ENCODE measurements around the gene GADD45GIP1.

The GADD45GIP1 gene

DNA sequence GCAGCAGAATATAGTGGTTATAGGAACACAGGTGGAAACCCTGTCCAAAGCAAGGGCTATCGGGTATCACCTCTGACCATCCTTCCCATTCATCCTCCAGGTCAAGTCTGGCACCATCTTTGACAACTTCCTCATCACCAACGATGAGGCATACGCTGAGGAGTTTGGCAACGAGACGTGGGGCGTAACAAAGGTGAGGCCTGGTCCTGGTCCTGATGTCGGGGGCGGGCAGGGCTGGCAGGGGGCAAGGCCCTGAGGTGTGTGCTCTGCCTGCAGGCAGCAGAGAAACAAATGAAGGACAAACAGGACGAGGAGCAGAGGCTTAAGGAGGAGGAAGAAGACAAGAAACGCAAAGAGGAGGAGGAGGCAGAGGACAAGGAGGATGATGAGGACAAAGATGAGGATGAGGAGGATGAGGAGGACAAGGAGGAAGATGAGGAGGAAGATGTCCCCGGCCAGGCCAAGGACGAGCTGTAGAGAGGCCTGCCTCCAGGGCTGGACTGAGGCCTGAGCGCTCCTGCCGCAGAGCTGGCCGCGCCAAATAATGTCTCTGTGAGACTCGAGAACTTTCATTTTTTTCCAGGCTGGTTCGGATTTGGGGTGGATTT is 13.5 kb downstream of the GADD45GIP1 start:
- ATAC-seq: no peak
- no peaks in the 10 kb centered on the region for H3K9me3 Mint-ChIP-seq
- H3K36me3 Mint-ChIP-seq: peaks cover 82% of the 10 kb centered on the region
- H3K4me1 Mint-ChIP-seq: peaks cover 72% of the 10 kb centered on the region
- H3K4me3 Mint-ChIP-seq: peak overlapping the region; percentile 42
- no peaks in the 10 kb centered on the region for H3K27me3 Mint-ChIP-seq
- H3K27ac Mint-ChIP-seq: peak overlapping the region; percentile 99

DNA sequence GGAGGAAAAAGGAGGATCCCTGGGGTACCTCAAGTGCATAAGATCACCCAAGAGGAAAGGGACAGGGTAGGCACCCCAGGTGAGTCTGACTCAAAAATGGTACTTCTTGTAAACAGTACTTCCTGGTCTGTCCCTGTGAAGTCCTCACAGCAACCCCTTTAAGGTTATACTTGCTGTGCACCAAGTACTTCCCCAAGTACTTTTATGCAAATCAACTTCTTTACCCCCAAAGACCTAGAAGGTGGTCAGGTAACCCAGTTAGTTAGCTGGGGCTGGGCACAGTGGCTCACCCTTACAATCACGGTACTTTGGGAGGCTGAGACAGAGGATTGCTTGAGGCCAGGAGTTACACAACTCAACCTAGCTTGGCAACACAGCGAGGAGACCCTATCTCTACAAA is 16.1 kb downstream of the GADD45GIP1 start:
- H3K4me3 Mint-ChIP-seq: peak overlapping the region; percentile 99
- no peaks in the 10 kb centered on the region for H3K27me3 Mint-ChIP-seq
- peaks cover 75% of the 10 kb centered on the region for H3K36me3 Mint-ChIP-seq
- H3K4me1 Mint-ChIP-seq: peaks cover 86% of the 10 kb centered on the region
- H3K9me3 Mint-ChIP-seq: no peaks in the 10 kb centered on the region
- H3K27ac Mint-ChIP-seq: peak overlapping the region; percentile 98
- ATAC-seq: no peak

DNA sequence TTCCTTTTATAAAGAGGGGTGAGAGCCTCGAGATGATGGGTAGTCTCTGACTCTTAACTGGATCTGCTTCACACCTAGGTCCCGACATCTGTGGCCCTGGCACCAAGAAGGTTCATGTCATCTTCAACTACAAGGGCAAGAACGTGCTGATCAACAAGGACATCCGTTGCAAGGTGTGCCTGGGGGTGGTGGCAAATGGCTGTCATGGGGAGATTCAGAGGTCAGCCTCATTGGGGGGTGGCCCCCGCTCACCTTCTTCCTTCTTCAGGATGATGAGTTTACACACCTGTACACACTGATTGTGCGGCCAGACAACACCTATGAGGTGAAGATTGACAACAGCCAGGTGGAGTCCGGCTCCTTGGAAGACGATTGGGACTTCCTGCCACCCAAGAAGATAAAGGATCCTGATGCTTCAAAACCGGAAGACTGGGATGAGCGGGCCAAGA is 17.0 kb downstream of the GADD45GIP1 start:
- no peaks in the 10 kb centered on the region for H3K9me3 Mint-ChIP-seq
- peak overlapping the region; percentile 98 for H3K27ac Mint-ChIP-seq
- peaks cover 78% of the 10 kb centered on the region for H3K4me1 Mint-ChIP-seq
- no peak for ATAC-seq
- peak overlapping the region; percentile 99 for H3K4me3 Mint-ChIP-seq
- H3K27me3 Mint-ChIP-seq: no peaks in the 10 kb centered on the region
- peaks cover 66% of the 10 kb centered on the region for H3K36me3 Mint-ChIP-seq

DNA sequence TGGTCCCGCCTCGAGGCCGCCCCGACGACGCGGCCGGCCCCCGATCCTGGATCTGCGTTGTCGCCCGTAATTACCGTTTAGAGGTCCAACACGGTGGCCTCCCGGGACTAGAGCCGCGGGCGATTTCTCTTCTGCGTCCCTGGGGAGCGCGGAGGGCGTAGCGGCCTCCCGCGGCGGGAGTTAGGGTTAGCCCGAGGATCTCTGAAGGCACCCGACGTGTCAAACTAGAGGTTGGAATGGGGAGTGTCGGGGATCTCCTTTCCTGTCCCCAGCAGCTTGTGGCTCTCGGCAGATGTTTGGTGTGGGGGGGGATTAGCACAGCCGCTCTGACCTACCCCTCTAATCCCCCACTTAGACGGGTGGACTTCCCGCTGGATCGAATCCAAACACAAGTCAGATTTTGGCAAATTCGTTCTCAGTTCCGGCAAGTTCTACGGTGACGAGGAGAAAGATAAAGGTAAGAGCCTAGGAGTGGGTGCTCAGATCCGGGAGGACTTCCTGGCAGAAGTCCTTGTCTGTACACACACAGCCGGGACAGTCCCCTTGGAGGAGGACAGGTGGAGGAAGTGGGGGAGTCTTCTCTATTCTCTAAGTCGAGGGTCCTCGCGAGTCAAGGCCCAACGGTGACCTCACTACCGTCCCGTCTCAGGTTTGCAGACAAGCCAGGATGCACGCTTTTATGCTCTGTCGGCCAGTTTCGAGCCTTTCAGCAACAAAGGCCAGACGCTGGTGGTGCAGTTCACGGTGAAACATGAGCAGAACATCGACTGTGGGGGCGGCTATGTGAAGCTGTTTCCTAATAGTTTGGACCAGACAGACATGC is 18.0 kb downstream of the GADD45GIP1 start:
- Mint-ChIP-seq H3K4me1 (peaks cover 70% of the 10 kb centered on the region), H3K4me3 (peak overlapping the region; percentile 99)

DNA sequence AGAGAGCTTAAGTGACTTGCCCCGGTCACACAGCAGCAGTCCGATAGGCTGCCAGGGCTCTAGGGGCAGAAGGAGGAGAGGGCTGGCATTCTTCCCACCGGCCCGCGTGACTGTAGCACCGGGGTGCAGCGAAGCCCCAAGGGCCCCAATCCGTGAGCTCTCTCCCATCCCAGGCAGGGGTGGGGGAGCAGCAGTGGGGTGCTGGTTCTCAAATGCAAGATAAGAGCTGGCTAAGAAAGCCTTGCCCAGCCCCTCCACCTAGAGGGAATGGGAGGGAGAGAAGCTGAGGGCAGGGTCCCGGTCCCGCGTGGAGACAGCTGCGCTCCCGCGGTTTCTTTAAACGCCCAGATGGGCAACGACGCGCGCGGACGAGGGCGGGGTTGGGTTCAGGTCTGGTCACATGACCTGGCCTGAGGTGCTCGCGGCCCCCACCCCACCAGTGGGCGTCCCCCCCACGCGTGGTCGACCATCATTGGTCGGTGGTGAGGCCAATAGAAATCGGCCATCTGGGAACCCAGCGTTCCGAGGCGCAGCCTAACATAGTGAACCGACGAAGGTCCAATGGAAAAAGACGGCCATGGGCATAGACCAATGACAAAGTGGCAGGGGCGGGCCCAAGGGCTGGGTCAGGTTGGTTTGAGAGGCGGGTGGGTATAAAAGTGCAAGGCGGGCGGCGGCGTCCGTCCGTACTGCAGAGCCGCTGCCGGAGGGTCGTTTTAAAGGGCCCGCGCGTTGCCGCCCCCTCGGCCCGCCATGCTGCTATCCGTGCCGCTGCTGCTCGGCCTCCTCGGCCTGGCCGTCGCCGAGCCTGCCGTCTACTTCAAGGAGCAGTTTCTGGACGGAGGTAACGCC is 18.9 kb downstream of the GADD45GIP1 start, which contains the start of gene CALR:
TSS of gene CALR (plus strand) at position 683 of the 852 bp plus-strand sequence. CDS start at position 754, 71 bp downstream.
- peak; percentile 97 for ATAC-seq
- peaks cover 69% of the 10 kb centered on the region for H3K4me1 Mint-ChIP-seq
- H3K4me3 Mint-ChIP-seq: peak within 1 kb of the TSS; percentile 99
- peak within 1 kb of the TSS; percentile 98 for H3K27ac Mint-ChIP-seq
- H3K36me3 Mint-ChIP-seq: peaks cover 47% of the 10 kb centered on the region
- H3K27me3 Mint-ChIP-seq: no peaks in the 10 kb centered on the region
- H3K9me3 Mint-ChIP-seq: no peaks in the 10 kb centered on the region

More for the DNA sequence above, 18.0 kb downstream of the GADD45GIP1 start:
- Mint-ChIP-seq H3K27me3 (no peaks in the 10 kb centered on the region), H3K27ac (peak overlapping the region; percentile 98), H3K36me3 (peaks cover 56% of the 10 kb centered on the region), H3K9me3 (no peaks in the 10 kb centered on the region)
- ATAC-seq: peak; percentile 1

DNA sequence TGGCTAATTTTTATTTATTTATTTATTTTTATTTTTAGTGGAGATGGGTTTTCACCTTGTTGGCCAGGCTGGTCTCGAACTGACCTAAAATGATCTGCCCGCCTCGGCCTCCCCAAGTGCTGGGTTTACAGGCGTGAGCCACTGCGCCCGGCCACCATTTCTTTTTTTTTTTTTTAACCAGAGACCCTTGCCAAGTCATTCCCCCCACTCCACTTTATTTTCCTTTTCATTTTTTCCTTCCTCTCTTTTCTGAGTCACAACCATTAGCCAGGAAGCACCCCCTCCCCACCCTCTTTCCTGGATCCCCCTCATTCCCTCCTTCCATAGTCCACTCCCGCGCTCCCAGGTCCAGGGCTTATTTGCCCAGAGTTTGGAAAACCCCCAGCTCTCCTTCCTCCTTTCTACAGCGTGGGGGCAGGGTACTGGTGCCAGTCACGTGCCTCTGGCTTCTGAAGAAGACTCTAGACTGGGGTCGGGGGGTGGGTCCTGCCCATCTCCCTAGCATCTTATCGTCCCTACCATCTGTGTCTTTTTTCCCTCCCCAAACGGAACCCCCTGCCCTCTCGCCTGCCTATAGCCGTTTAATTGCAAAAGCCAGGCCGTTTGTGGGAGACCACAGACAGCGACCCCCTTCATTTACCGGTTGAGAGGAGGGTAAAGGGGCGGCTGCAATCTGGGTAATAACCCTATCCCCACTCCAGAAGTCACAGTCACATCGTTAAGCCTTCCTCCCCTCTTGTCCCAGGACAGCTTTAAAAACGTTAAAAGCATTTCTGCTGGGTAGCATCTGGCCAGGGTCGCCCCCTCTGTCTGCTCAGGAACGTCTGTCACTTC is 19.7 kb downstream of the GADD45GIP1 start:
- H3K36me3 Mint-ChIP-seq: peaks cover 39% of the 10 kb centered on the region
- peak overlapping the region; percentile 98 for H3K27ac Mint-ChIP-seq
- ATAC-seq: no peak
- H3K4me3 Mint-ChIP-seq: peak overlapping the region; percentile 99
- H3K9me3 Mint-ChIP-seq: no peaks in the 10 kb centered on the region
- peaks cover 72% of the 10 kb centered on the region for H3K4me1 Mint-ChIP-seq
- no peaks in the 10 kb centered on the region for H3K27me3 Mint-ChIP-seq

DNA sequence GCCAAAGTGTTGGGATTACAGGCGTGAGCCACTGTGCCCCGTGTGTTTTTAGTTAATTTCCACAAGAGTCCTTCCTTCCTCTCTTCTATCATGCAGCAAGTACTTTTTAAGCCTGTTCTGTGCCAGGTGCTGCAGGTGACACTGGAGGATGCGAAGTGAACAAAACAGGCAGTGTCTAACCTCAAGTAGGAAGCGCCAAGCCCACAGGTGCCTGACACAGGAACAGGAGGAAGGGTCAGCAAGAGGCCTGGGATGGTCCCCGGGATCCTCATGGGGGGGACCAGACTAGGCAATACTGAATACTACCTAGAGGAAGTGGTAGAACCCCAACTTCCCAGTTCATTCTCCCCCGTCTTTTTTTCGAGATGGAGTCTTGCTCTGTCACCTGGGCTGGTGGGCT is 20.4 kb downstream of the GADD45GIP1 start:
- Mint-ChIP-seq H3K27ac (peak overlapping the region; percentile 98), H3K36me3 (peaks cover 32% of the 10 kb centered on the region), H3K4me3 (no peak overlapping the region), H3K9me3 (no peaks in the 10 kb centered on the region), H3K4me1 (peaks cover 69% of the 10 kb centered on the region), H3K27me3 (no peaks in the 10 kb centered on the region)
- ATAC-seq: no peak

DNA sequence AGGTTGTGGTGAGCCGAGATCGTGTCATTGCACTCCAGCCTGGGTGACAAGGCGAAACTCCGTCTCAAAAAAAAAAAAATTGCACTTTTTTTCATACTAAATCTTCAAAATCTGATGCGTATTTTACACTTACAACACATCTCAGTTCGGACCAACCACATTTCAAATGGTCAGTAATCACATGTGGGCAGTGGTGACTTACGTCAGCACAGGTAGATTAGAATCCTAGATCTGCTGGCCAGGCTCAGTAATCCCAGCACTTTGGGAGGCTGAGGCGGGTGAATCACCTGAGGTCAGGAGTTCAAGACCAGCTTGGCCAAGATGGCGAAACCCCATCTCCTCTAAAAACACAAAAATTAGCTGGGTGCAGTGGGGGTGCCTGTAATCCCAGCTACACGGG is 22.0 kb downstream of the GADD45GIP1 start:
- no peaks in the 10 kb centered on the region for H3K27me3 Mint-ChIP-seq
- ATAC-seq: no peak
- no peak overlapping the region for H3K4me3 Mint-ChIP-seq
- H3K36me3 Mint-ChIP-seq: peaks cover 22% of the 10 kb centered on the region
- peaks cover 53% of the 10 kb centered on the region for H3K4me1 Mint-ChIP-seq
- no peak overlapping the region for H3K27ac Mint-ChIP-seq
- H3K9me3 Mint-ChIP-seq: no peaks in the 10 kb centered on the region

DNA sequence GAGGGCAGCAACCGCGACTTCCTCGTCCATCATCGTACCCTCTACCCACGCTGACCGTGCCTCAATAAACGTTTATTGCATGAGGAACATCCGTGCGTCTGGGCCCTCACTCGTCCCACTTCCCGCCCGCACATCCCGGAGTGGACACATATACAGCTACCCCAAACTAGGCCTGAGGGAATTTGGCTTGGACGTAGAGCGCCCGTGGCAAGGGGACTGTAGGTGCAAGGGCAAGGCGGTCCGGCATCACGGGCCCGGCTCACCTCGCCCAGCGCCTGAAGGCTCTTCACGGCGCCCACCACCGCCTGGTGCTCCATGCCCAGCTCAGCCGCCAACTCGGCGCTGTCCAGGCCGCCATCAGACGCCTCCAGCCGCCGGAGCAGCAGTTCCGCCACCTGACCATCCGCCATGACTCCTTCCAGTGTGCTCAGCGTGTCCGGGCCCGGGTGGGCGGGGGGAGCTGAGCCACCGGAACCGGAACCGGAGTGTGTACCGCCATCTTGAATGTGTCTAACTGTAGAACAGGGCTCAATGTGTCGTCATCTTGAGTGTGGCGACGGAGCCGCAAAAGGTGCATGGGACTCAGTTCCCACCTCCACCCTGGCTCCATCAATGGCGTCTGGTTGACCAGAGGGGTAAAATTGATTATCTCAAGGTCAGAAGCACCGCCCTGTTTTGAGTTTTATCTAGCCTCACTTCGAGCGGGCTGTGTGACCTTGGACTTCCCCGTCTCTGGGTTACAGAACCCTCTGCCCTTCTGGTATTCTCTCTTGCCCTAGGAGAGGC is 23.5 kb downstream of the GADD45GIP1 start, which contains the start of gene FARSA:
TSS of gene FARSA (minus strand) at position 425 of the 786 bp plus-strand sequence. CDS start at position 410, 15 bp downstream.
- peak within 1 kb of the TSS; percentile 87 for H3K4me3 Mint-ChIP-seq
- H3K27ac Mint-ChIP-seq: peak within 1 kb of the TSS; percentile 93
- peaks cover 42% of the 10 kb centered on the region for H3K4me1 Mint-ChIP-seq
- peaks cover 22% of the 10 kb centered on the region for H3K36me3 Mint-ChIP-seq
- no peaks in the 10 kb centered on the region for H3K9me3 Mint-ChIP-seq
- no peaks in the 10 kb centered on the region for H3K27me3 Mint-ChIP-seq
- peak; percentile 80 for ATAC-seq

DNA sequence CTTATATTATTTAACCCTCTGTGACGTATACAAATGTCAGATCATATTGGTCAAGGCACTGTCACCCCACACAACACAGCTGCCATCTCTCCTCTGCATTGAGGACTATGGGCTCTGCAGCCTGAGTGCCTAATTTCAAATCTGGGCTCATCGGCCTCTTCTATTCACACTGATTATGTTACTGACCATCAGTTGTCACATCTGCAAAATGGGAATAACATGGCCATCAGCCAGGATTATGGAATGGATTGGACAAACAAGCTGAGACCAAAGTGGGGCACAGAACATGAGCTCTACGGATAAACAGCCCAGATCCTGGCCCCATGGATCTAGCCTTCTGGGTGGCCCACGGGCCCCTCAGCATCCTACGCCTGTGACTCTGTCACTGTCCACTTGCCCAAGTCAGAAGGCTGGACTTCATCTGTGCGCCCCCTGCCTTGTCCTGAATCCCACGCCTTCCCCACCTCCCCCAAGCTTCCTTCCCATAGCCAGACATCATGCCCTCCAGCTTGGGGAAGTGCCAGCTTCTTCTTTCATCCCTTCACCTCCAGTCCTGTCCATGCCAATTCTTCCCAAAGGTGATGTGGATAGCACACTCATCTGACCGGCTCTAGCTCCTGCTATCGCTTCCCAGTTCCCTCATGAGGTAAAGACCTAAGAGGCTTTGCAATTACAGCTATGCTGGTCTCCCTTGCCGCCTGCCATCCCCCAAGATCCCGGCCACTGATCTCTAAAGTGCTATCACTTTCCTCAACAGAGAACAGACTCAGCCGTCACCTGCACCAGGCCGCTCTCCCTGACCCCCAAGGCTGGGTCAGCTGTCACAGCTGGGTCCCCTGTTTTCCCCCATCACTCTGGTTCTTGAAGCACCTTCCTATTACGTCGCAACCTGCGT is 24.4 kb downstream of the GADD45GIP1 start:
- Mint-ChIP-seq H3K36me3 (peaks cover 26% of the 10 kb centered on the region), H3K4me1 (peaks cover 36% of the 10 kb centered on the region), H3K27ac (peak overlapping the region; percentile 93), H3K27me3 (no peaks in the 10 kb centered on the region), H3K9me3 (no peaks in the 10 kb centered on the region), H3K4me3 (peak overlapping the region; percentile 87)
- ATAC-seq: peak; percentile 4

DNA sequence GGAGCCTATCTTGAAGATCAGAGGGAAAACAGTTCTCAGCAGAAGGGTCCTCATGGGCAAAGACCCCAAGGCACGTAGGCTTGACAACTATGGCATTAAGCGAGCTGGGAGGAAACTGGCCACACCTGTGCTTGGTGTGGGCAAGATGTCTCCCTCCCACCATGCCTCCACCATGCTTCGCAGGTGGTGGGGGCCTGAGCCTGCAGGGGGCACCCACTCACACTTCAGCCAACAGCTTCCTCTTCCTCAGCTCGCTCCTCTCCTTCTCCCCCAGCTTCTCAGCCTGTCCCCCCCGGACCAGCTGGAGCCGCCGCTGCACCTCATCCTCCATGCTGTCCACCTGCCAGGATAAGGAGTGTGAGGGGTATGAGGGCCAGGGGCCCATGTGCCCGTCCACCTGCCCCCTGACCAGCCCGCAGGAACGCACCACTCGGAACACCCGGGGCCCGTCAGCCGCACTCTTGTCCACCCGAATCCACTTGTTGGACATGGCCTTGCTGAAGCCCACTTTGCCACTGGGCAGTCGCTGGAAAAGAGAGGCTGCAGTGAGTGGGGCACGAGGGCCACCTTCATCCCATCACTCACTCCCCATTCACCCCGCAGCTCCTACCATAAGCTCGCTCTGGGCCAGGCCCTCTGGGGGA is 26.9 kb downstream of the GADD45GIP1 start:
- H3K27ac Mint-ChIP-seq: no peak overlapping the region
- H3K36me3 Mint-ChIP-seq: peaks cover 36% of the 10 kb centered on the region
- peaks cover 22% of the 10 kb centered on the region for H3K4me1 Mint-ChIP-seq
- H3K9me3 Mint-ChIP-seq: no peaks in the 10 kb centered on the region
- no peaks in the 10 kb centered on the region for H3K27me3 Mint-ChIP-seq
- ATAC-seq: no peak
- H3K4me3 Mint-ChIP-seq: no peak overlapping the region

DNA sequence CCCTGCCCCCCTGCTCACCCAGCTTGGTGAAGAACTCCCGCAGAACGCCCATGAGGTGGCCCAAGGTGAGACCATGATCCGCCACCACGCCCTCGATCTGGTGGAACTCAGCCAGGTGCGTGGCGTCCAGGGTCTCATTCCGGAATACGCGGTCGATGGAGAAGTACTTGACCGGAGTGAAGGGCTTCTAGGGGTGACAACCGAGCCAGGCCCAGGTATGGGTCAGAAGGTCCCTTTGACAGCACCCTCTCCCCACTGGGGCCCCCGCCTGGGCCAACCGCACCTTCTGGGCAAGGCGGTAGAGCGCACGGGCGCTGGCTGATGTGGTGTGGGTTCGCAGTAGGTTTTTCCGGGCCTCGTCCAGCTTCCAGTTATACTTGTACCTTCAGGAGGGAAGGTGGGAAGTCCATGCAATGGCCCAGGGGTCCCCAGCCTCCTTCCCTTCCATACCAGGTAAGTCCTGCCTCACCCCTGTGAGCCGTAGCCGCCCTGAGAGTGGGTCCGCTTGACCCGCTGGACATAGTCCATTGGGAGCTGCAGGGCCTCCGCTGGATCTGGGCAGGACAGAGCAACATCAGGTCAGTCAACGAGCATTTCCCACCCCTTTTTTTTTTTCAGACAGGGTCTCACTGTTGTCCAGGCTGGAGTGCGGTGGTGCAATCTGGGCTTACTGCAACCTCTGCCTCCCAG is 32.3 kb downstream of the GADD45GIP1 start:
- Mint-ChIP-seq H3K27me3 (no peaks in the 10 kb centered on the region), H3K4me3 (no peak overlapping the region), H3K4me1 (no peaks in the 10 kb centered on the region), H3K36me3 (peaks cover 57% of the 10 kb centered on the region), H3K27ac (no peak overlapping the region), H3K9me3 (no peaks in the 10 kb centered on the region)
- no peak for ATAC-seq

All from stimulated activated memory B cell treated with anti-CD40 and anti-IgM and Interleukin-4, amounts not matched to agents 10 μg/mL and 1 μg/mL and 100 μg/mL, for 72 hours (primary cell).